IPS DF 6.9 (cell line): Measurements from ENCODE around the gene PTPRN2.

Experiments
- DNase-seq: peaks from one replicate; pipeline ENCODE4 v3.0.0-alpha.2; 2013; ENCODE audit warnings: low read depth, low spot score
- H3K27ac ChIP-seq: one replicate; pipeline ENCODE4 v1.5.1; 2013; ENCODE audit warnings: low read length, control low read depth
- H3K27me3 ChIP-seq: 2 replicates; pipeline ENCODE4 v1.6.1; 2013; ENCODE audit warnings: mild to moderate bottlenecking, low read length; ENCODE audit not compliant: control insufficient read depth, insufficient read depth
- H3K36me3 ChIP-seq: 2 replicates; pipeline ENCODE4 v1.6.1; 2013; ENCODE audit warnings: low read length; ENCODE audit not compliant: control insufficient read depth, insufficient read depth
- H3K4me1 ChIP-seq: 2 replicates; pipeline ENCODE4 v1.6.1; 2013; ENCODE audit warnings: low read length; ENCODE audit not compliant: control insufficient read depth, insufficient read depth
- H3K4me3 ChIP-seq: 2 replicates; pipeline ENCODE4 v1.5.1; 2013; ENCODE audit warnings: mild to moderate bottlenecking, low read length
- H3K9me3 ChIP-seq: 2 replicates; pipeline ENCODE4 v1.6.1; 2013; ENCODE audit warnings: low read length, inconsistent platforms; ENCODE audit not compliant: control insufficient read depth, insufficient read depth
- WGBS: extraction: QIAGEN DNeasy Blood & Tissue Kit; methylation state at CpG from one replicate; pipeline ENCODE4 v1.1.7; 2013; ENCODE audit warnings: mixed read lengths, missing lambda C conversion rate; ENCODE audit not compliant: insufficient read length, insufficient coverage; 5-methylcytosine and 5-hydroxymethylcytosine counted together

Gene PTPRN2

DNA sequence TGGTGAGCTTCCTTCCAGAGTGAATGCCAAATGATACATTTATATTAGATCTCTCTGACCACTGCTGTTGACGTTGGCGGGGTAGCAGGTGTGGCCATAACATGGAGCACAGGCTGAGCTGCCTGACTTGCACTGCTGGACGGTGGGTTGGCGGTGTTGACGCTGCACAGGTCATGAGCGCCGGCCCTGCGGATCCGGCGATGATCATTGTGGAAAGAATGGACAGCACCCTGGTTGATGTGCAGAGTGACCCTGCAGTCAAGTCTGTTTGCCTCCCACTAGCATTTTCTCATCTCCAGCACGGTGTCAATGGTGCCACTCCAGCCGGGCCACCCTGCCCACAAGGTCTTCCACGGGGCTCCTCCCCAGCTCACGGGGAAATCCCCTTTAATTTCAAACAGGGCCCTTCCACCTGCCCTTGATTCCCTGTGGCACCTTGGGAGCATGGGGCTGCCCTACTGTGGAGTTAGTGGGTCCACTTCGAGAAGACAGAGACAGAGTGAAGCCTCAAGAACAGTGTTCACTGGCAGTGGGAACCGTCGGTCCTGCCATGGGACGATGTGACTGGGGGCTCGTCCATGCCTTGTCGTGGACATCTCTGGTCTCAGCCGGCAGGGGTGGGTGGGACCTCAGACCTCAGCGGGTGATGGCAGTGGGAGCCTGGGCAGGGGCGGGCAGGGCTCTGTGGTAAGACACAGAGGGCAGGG, 613.5 kb downstream of the PTPRN2 start:
- no CpG with 5 or more reads among the region's 23 CpGs for WGBS
- DNase-seq = no peak
- H3K9me3 ChIP-seq = peaks cover 43% of the 10 kb centered on the region

DNA sequence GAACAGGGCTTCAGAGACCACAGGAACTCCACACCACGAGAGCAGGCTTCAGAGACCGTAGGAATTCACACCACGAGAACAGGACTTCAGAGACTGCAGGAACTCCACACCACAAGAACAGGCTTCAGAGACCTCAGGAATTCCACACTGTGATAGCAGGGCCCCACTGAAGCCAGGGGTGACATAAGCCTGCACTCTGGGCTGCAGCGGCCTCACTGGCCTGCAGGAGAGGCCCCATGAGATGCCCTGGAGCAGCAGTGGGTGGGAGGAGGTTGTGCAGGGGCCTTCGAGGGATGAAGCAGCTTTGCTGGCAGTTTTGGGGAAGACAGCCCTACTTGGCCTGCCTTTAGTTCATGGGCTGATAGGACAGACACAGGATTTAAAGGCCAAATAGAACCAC, 614.7 kb downstream of the PTPRN2 start:
- Histone ChIP-seq H3K9me3 (peaks cover 41% of the 10 kb centered on the region), H3K27me3 (no peaks in the 10 kb centered on the region), H3K27ac (no peak overlapping the region), H3K36me3 (no peaks in the 10 kb centered on the region; the same call in 1 of the 2 replicates), H3K4me1 (no peaks in the 10 kb centered on the region), H3K4me3 (no peak overlapping the region; the same call in 1 of the 2 replicates)
- no CpG with 5 or more reads among the region's 5 CpGs for WGBS
- no peak for DNase-seq

More for the DNA sequence above, 613.5 kb downstream of the PTPRN2 start:
- Histone ChIP-seq H3K4me1 (no peaks in the 10 kb centered on the region), H3K36me3 (no peaks in the 10 kb centered on the region; the same call in 1 of the 2 replicates), H3K27ac (no peak overlapping the region), H3K27me3 (no peaks in the 10 kb centered on the region), H3K4me3 (no peak overlapping the region)

DNA sequence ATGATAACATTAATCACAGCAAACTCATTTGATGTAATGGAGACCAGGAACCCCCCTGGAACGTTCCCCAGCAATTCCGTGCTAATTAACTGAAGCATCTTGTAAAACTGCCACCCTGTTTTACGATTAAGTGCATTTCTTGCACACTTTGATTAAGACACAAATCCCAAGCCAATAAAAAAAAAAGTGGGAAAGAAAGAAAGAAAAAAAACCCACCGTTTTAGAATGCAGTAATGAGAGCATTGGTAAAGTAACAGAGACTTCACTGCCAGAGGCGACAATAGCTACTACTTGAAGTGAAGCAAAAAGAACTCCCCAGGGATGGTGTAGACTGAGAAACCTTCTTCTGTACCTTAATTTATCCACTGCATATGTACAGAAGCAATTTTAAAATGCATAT, 616.1 kb downstream of the PTPRN2 start:
- Histone ChIP-seq H3K9me3 (peaks cover 38% of the 10 kb centered on the region), H3K27ac (no peak overlapping the region), H3K4me3 (no peak overlapping the region), H3K36me3 (no peaks in the 10 kb centered on the region; the same call in 1 of the 2 replicates), H3K4me1 (no peaks in the 10 kb centered on the region), H3K27me3 (no peaks in the 10 kb centered on the region)
- no CpG with 5 or more reads among the region's 5 CpGs for WGBS
- DNase-seq = no peak

DNA sequence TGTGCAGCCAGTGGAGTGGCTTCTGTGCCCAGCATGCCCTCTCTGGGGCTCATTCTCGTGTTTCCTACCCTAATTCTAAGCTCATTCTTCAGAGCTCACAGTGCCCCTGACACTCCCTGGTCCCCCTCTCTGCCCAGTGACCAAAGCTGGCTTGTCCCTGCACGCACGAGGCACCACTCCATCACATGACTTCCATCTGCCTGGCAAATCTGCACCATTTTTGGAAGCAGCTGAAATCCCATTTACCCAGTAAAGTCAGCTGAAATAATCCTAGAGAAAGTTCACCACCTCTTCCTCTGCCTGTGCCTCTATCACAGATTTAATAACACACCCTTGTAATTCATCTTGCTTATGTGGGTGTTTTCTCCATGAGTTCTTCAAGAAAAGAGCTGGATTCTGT, 616.9 kb downstream of the PTPRN2 start:
- WGBS = no CpG with 5 or more reads among the region's 3 CpGs
- Histone ChIP-seq H3K36me3 (no peaks in the 10 kb centered on the region; the same call in 1 of the 2 replicates), H3K27me3 (no peaks in the 10 kb centered on the region), H3K9me3 (peaks cover 34% of the 10 kb centered on the region), H3K4me1 (no peaks in the 10 kb centered on the region), H3K4me3 (no peak overlapping the region), H3K27ac (no peak overlapping the region)
- DNase-seq = no peak

DNA sequence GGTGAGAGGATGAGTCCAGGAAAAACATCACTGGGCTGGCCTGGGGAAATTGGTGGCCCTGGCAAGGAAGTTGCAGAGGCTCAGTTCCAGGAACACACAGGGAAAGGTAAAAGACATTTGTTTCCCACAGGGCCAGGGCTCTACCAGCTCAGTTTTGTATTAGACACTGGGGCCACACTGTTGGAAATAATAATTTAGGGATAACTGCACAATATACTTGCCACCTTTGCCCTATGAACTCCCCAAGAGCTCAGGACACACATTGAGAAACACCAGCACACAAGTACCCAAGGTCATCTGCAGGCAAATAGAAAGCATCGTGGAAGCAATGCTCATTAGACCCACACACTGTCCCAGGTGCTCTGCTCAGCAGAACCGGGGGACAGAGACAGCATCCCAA, 617.6 kb downstream of the PTPRN2 start:
- Histone ChIP-seq H3K4me1 (no peaks in the 10 kb centered on the region), H3K4me3 (no peak overlapping the region), H3K9me3 (peaks cover 28% of the 10 kb centered on the region), H3K36me3 (no peaks in the 10 kb centered on the region; the same call in 1 of the 2 replicates), H3K27me3 (no peaks in the 10 kb centered on the region), H3K27ac (no peak overlapping the region)
- no peak for DNase-seq
- WGBS = no CpG with 5 or more reads among the region's 2 CpGs

DNA sequence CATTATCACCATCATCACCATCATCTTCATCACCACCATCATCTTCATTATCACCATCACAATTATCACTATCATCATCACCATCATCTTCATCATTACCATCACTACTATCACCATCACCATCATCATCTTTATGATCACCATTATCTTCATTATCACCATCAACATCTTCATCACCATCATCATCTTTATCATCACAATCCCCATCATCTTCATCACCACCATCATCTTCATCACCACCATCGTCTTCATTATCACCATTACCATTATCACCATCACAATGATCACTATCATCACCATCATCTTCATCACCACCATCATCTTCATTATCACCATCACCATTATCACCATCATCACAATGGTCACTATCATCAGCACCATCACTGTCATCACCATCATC, 621.1 kb downstream of the PTPRN2 start:
- Histone ChIP-seq H3K4me3 (no peak overlapping the region), H3K4me1 (no peaks in the 10 kb centered on the region), H3K27me3 (no peaks in the 10 kb centered on the region), H3K9me3 (peaks cover 24% of the 10 kb centered on the region), H3K27ac (no peak overlapping the region), H3K36me3 (no peaks in the 10 kb centered on the region; the same call in 1 of the 2 replicates)
- DNase-seq = no peak
- 100% methylated on average over 1 of the region's 1 CpG for WGBS

DNA sequence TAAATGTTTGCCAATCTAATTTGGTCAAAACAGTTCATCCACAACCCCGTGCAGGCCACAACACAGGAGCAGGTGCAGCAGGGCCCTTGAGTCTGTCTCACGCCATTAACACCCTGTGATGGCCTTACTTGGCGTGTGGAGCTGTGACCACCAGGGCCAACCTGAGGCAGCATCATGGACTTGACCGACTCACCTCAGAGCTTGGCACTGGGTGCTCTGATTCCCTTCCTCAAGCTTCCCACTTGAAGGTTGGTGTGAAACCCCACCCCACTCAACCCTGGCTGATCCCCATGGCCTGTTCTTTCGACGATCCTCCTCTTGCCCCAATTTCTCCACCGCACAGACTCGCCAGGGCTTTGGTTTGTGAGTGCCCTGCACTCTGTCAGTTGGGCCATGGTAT, 623.1 kb downstream of the PTPRN2 start:
- Histone ChIP-seq H3K36me3 (no peaks in the 10 kb centered on the region), H3K9me3 (peaks cover 19% of the 10 kb centered on the region), H3K27ac (no peak overlapping the region), H3K4me3 (no peak overlapping the region), H3K27me3 (no peaks in the 10 kb centered on the region), H3K4me1 (no peaks in the 10 kb centered on the region)
- no peak for DNase-seq
- no CpG with 5 or more reads among the region's 8 CpGs for WGBS

DNA sequence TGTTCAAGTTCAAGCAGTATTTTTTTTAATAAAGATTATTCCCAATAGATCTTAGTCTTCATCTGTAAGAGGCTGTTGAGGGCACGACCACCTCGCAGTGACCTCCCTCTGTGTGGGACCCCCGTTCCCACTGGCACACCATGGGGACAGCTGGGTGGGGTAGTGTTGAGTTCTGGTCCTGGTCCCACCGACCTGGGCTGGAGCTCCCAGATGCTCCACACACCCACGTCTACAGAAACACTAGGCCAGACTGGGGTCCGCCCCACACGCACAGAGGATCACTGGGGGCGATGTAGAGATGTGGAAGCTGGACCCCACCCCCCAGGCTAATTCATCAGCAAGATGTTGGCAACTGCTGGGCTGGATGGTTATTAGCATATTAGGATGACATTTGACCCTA, 623.6 kb downstream of the PTPRN2 start:
- H3K27me3 ChIP-seq = no peaks in the 10 kb centered on the region
- H3K9me3 ChIP-seq = peaks cover 17% of the 10 kb centered on the region
- no peak for DNase-seq
- no CpG with 5 or more reads among the region's 8 CpGs for WGBS
- H3K36me3 ChIP-seq = no peaks in the 10 kb centered on the region
- H3K27ac ChIP-seq = no peak overlapping the region
- H3K4me1 ChIP-seq = no peaks in the 10 kb centered on the region
- no peak overlapping the region for H3K4me3 ChIP-seq

DNA sequence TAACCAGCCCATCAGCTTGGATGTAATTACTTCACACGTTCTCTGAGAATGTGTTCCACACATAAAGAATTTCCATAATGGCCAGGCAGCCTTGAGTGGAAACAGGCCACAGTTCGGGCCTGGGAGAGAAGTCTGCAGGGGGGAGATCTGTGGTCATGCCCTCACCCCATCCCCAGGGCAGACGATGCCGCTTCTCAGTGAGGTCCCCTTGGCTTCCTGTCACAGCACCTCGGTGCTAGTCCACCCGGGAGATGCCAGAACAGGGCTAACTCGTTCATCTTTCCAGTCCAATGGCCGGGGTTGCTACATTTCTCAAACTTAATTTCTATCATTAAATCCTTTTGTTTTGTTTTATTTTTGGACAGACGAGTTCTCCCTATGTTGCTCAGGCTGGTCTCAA, 624.1 kb downstream of the PTPRN2 start:
- no peaks in the 10 kb centered on the region for H3K27me3 ChIP-seq
- no peak overlapping the region for H3K4me3 ChIP-seq
- H3K36me3 ChIP-seq = no peaks in the 10 kb centered on the region
- no peak for DNase-seq
- peaks cover 14% of the 10 kb centered on the region for H3K9me3 ChIP-seq
- no peak overlapping the region for H3K27ac ChIP-seq
- no peaks in the 10 kb centered on the region for H3K4me1 ChIP-seq
- WGBS = no CpG with 5 or more reads among the region's 9 CpGs

DNA sequence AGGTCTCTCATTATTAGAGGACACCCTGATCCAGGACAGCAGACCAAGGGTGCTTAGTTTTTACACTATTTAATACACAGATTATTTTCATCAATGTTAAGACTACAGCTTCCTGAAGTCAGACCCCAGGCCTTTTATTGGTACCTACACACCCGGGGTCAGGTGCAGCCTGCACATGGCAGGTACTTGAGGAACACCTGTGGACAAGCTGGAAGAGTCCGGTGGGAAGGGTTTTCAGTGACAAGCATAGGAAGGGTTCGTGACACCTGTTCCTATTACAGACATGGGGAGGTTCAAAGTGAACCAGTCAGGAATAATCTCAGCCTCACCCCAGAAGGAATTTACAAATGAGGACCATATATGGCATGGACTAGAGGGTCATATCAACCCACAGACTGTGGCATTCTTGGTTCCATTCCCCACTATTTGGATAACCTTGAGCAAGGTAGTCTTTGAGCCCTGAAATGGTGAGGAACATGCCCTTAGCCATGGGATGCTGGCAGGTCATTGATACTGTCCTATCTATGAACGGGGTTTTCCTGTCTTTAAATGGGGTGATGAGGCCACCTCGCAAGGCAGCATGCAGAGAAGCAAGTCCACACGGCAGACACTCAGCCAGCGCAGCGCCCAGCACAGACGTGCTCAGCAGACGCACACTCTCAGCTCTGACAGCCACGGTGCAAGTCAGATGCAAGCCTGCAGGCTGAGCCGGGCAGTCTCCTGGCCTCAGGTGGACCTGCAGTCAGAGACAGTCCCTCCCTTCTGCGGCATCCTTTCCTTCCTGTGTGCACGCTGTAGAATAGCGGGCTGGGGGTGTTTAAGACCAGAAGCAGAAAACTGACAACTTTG, 624.9 kb downstream of the PTPRN2 start:
- Histone ChIP-seq H3K9me3 (peaks cover 14% of the 10 kb centered on the region), H3K4me1 (no peaks in the 10 kb centered on the region), H3K36me3 (no peaks in the 10 kb centered on the region), H3K27me3 (no peaks in the 10 kb centered on the region), H3K4me3 (no peak overlapping the region), H3K27ac (no peak overlapping the region)
- WGBS = no CpG with 5 or more reads among the region's 15 CpGs
- DNase-seq = no peak
